Spleen (tissue), 11 donors: Measurements from ENCODE around the gene GABRG3. TPM values are rescaled to one million over a fixed set of nuclear protein-coding genes. Genes with fewer than 3 reads are reported as not detected.
A peak's percentile ranks its signal among the peaks of the same experiment; 100 is the strongest.

ENCODE experiments used
- DNase-seq: peaks from one replicate; pipeline ENCODE4 v3.0.0-alpha.2; 2020
- H3K27ac ChIP-seq, 8 donors: fragments of 200-600 bp; sonication (generic) in 7 of 8; 1 replicate in 4 of 8; 2 replicates in 4 of 8; pipeline versions ENCODE4 v1.5.0 to v1.8.0; 2016 to 2021; ENCODE audit warnings: inconsistent platforms in 4 of 8, mild to moderate bottlenecking in 4 of 8, moderate library complexity in 1 of 8
- H3K27me3 ChIP-seq, 7 donors: fragments of 200-600 bp; sonication (generic) in 6 of 7; replicated peaks in 1 of 7; 1 replicate in 4 of 7; 2 replicates in 3 of 7; pipeline versions ENCODE4 v1.5.0 to v1.8.0; 2016 to 2021; ENCODE audit warnings: inconsistent platforms in 3 of 7, mild to moderate bottlenecking in 1 of 7
- H3K36me3 ChIP-seq, 6 donors: fragments of 200-600 bp; sonication (generic) in 5 of 6; 1 replicate in 4 of 6; 2 replicates in 2 of 6; pipeline versions ENCODE4 v1.5.0 to v1.8.0; 2016 to 2021; ENCODE audit warnings: inconsistent platforms in 2 of 6
- H3K4me1 ChIP-seq, 6 donors: fragments of 200-600 bp; sonication (generic) in 5 of 6; 1 replicate in 3 of 6; 2 replicates in 3 of 6; pipeline versions ENCODE4 v1.5.0 to v1.8.0; 2016 to 2021; ENCODE audit warnings: inconsistent platforms in 3 of 6
- H3K4me3 ChIP-seq, 8 donors: fragments of 200-600 bp; sonication (generic) in 7 of 8; 1 replicate in 4 of 8; 2 replicates in 4 of 8; pipeline versions ENCODE4 v1.5.0 to v1.8.0; 2016 to 2021; ENCODE audit warnings: inconsistent platforms in 4 of 8, mild to moderate bottlenecking in 4 of 8, moderate library complexity in 2 of 8
- H3K9me3 ChIP-seq, 8 donors: fragments of 200-600 bp; sonication (generic) in 7 of 8; 1 replicate in 4 of 8; 2 replicates in 4 of 8; pipeline versions ENCODE4 v1.5.0 to v1.8.0; 2016 to 2021; ENCODE audit warnings: inconsistent platforms in 4 of 8
- POLR2A ChIP-seq, 3 donors: fragments of 450-650 bp; IDR thresholded peaks; one replicate each; pipeline ENCODE4 v1.5.1; 2017; ENCODE audit warnings: antibody characterized with exemption in 3 of 3, mild to moderate bottlenecking in 1 of 3
- POLR2AphosphoS5 ChIP-seq, 3 donors: sonication (generic); formaldehyde crosslinking; IDR thresholded peaks; one replicate each; pipeline ENCODE4 v1.5.1; 2017; ENCODE audit warnings: antibody characterized with exemption in 3 of 3
- WGBS, 5 donors: extraction: QIAGEN DNeasy Blood & Tissue Kit in 3 of 5; methylation state at CpG; one replicate each; pipeline versions ENCODE4 v1.1.5 to v1.1.7; 2013 to 2018; 5-methylcytosine and 5-hydroxymethylcytosine counted together
- intact Hi-C: fragments of 100-400 bp; cut with DNase I; formaldehyde crosslinking; loops from one replicate; pipeline ENCODE4 v1.15.0; 2023; ENCODE audit warnings: low total_unique reads
- polyA plus RNA-seq, 3 donors: library from polyadenylated mRNA; stranded (reverse); fragments of 200-250 nt; gene quantifications; one replicate each; pipeline ENCODE4 v1.2.1, GENCODE V29; 2013
- total RNA-seq, 7 donors: library from RNA; depleted of rRNA in 3 of 7; stranded (reverse); fragments of >200 nt in 3 of 7; fragmentation: NEBNext Ultra II Directional in 4 of 7; extraction: Animal tissue kit (Norgen Biotek cat#: 25700) in 4 of 7; gene quantifications; one replicate each; pipeline versions ENCODE4 v1.1.0 to v1.2.1, GENCODE V29; 2016 to 2021
- TF ChIP-seq, protein P1 (sequence below), 11 experiments: fragments of 200-600 bp in 7 of 11; fragments of 450-650 bp in 4 of 11; sonication (generic) in 4 of 11; IDR thresholded peaks in 8 of 11; conservative IDR thresholded peaks in 3 of 11; 1 replicate in 7 of 11; 2 replicates in 4 of 11; pipeline versions ENCODE4 v1.4.0 to v1.8.0; 2016 to 2021; ENCODE audit warnings: antibody characterized with exemption in 11 of 11, inconsistent platforms in 4 of 11, mild to moderate bottlenecking in 1 of 11
- donor health status: healthy with polysubstance abuse.
- donor health status: DM: no; HTN: no; CAD: no; lungs with moderate emphysema.
- donor health status: DM: no; HTN: no; CAD: no.
- donor health status: Bipolar disorder and iron deficiency.
- donor health status: healthy.
- donor health status: DM: no; HTN: no; CAD: no.
- donor health status: DM: yes; HTN: yes; CAD: no.

Gene GABRG3
- total and polyA plus RNA-seq, 10 donors = 0.14 to 19.6 (median 1.6) TPM

GRCh38 chr15:27058939-27059338 is 88.0 kb downstream of the GABRG3 start:
- H3K36me3 ChIP-seq = no peaks in the 10 kb centered on the region
- DNase-seq = no peak
- H3K4me3 ChIP-seq = no peak overlapping the region
- no peaks in the 10 kb centered on the region for H3K4me1 ChIP-seq
- H3K27ac ChIP-seq = peak overlapping the region in 2 of 8 donors; percentile 9 to 57
- intact Hi-C loops = no loop called here
- no peaks in the 10 kb centered on the region for H3K27me3 ChIP-seq
- no peak for TF ChIP-seq POLR2A (IDR thresholded peaks at IDR 0.05)
- no peak for TF ChIP-seq POLR2AphosphoS5 (IDR thresholded peaks at IDR 0.05)
- TF ChIP-seq, protein P1, sequence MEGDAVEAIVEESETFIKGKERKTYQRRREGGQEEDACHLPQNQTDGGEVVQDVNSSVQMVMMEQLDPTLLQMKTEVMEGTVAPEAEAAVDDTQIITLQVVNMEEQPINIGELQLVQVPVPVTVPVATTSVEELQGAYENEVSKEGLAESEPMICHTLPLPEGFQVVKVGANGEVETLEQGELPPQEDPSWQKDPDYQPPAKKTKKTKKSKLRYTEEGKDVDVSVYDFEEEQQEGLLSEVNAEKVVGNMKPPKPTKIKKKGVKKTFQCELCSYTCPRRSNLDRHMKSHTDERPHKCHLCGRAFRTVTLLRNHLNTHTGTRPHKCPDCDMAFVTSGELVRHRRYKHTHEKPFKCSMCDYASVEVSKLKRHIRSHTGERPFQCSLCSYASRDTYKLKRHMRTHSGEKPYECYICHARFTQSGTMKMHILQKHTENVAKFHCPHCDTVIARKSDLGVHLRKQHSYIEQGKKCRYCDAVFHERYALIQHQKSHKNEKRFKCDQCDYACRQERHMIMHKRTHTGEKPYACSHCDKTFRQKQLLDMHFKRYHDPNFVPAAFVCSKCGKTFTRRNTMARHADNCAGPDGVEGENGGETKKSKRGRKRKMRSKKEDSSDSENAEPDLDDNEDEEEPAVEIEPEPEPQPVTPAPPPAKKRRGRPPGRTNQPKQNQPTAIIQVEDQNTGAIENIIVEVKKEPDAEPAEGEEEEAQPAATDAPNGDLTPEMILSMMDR (IDR thresholded peaks at IDR 0.05 in 8 of 11, conservative IDR thresholded peaks at IDR 0.05 in 3 of 11) = no peak
- WGBS, 5 donors = 45 to 66% (median 53%) methylated on average over 2 of the region's 2 CpGs
- peaks cover 0 to 3% (median 0%) of the 10 kb centered on the region in 8 donors for H3K9me3 ChIP-seq

DNA sequence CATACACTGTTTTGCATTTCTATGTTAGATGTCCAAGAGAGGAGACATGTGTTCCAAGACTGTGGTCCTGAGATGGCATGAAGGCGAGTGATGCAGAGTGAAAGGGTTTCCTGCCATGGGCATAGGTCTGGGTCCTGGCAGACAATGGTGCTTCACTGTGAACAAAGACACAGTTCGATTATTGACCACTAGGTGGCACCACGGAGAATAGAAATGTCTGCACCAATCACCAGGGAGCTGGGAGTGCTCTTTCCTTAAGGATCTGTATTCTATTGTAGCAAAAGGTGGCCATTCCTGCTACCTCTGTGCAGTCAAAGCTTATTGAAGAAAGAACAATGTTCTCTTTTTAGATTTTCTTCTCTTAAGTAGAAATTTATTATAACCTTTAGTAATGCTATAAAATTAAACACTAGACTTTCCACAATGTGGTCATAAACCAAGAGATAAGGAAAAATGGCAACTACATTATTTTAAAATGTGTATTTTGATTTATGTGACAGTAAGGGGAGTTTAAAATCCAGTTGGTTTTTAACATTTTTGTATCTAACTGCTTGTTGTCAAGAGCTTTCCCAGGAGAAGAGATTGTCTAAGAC is 88.7 kb downstream of the GABRG3 start:
- peaks cover 0 to 3% (median 0%) of the 10 kb centered on the region in 8 donors for H3K9me3 ChIP-seq
- TF ChIP-seq POLR2A (IDR thresholded peaks at IDR 0.05) = no peak
- TF ChIP-seq, protein P1 (IDR thresholded peaks at IDR 0.05 in 8 of 11, conservative IDR thresholded peaks at IDR 0.05 in 3 of 11) = peak in 7 of 11 experiments; percentile 42 to 69 (median 47)
- intact Hi-C loops = no loop called here
- H3K27me3 ChIP-seq = no peaks in the 10 kb centered on the region
- WGBS, 5 donors = 3 to 13% (median 8%) methylated on average over 3 of the region's 3 CpGs
- no peaks in the 10 kb centered on the region for H3K36me3 ChIP-seq
- H3K4me1 ChIP-seq = no peaks in the 10 kb centered on the region
- no peak overlapping the region for H3K4me3 ChIP-seq
- DNase-seq = no peak
- peak overlapping the region in 1 of 8 donors; percentile 57 for H3K27ac ChIP-seq

- WGBS, 5 donors = 51 to 74% (median 64%) methylated on average over 6 of the region's 6 CpGs
- intact Hi-C loops = no loop called here
- DNase-seq = no peak
- Histone ChIP-seq H3K27ac (peak overlapping the region in 5 of 8 donors; percentile 26 to 66 (median 46)), H3K4me1 (no peaks in the 10 kb centered on the region), H3K36me3 (no peaks in the 10 kb centered on the region), H3K27me3 (no peaks in the 10 kb centered on the region), H3K4me3 (no peak overlapping the region), H3K9me3 (peaks cover 0 to 2% (median under 1%) of the 10 kb centered on the region in 8 donors)
- TF ChIP-seq, protein P1 (IDR thresholded peaks at IDR 0.05 in 8 of 11, conservative IDR thresholded peaks at IDR 0.05 in 3 of 11) = no peak
- TF ChIP-seq POLR2AphosphoS5 (IDR thresholded peaks at IDR 0.05) = peak in 2 of 3 donors; percentile 20 to 37
- TF ChIP-seq POLR2A (IDR thresholded peaks at IDR 0.05) = no peak
These were observed 90.8 kb downstream of the GABRG3 start for GRCh38 chr15:27061739-27062138.

DNA sequence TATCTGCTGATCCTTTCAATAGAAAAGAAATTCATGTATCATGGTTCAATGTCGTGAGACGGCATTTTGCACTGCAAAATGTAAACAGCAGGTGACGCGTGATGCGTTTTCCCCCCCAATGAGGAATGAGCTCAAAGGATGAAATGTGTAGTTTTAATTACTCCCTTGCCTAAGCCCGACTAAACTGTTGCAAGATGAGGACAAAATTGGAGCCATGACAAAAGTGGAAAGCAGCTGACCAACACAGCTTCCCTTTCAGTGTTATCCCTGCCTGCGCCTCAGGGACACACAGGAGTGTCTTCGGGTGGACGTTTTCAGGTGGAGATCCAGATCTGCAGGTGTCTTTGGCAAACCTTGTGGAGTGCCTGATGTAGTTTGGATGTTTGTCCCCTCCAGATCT is 92.0 kb downstream of the GABRG3 start:
- DNase-seq = no peak
- WGBS, 5 donors = 90 to 96% (median 93%) methylated on average over 9 of the region's 9 CpGs
- intact Hi-C loops = no loop called here

More for the DNA sequence above, 92.0 kb downstream of the GABRG3 start:
- Histone ChIP-seq H3K4me3 (no peak overlapping the region), H3K36me3 (no peaks in the 10 kb centered on the region), H3K27me3 (no peaks in the 10 kb centered on the region), H3K27ac (no peak overlapping the region), H3K4me1 (no peaks in the 10 kb centered on the region), H3K9me3 (peaks cover 0 to 14% (median 11%) of the 10 kb centered on the region in 8 donors)
- TF ChIP-seq POLR2A (IDR thresholded peaks at IDR 0.05) (no peak), POLR2AphosphoS5 (IDR thresholded peaks at IDR 0.05) (no peak)
- TF ChIP-seq, protein P1 (IDR thresholded peaks at IDR 0.05 in 8 of 11, conservative IDR thresholded peaks at IDR 0.05 in 3 of 11) = no peak
